ENCODE data around the gene PCID2. TPM values are rescaled to one million over a fixed set of nuclear protein-coding genes. Genes with fewer than 3 reads are reported as not detected.
A peak's percentile ranks its signal among the peaks of the same experiment; 100 is the strongest.

The PCID2 gene
- total and polyA plus RNA-seq, 2 of the 13 experiments (the other 11 are each of a cell fraction or from before 2014, with no cell fraction given) = 65.0 to 111 TPM

DNA sequence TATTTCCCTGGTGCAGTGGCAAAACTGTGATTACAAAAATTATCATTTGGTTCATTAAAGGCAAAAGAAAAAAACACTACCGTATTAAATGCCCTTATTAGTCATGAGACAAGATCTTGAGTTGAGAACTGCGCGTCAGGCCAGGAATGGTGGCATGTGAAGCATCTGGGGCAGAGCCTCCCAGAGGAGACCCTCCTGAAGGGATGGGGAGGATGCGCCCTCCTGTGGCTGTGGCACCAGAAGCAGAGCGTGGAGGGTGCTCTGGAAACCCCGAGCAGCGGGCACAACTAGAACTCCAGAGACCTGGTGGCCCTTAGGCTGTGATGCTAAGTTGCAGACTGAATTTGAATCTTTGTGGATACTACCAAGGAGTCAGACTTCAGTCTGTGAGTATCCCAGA, 12.4 kb upstream of the PCID2 start:
- no peaks in the 10 kb centered on the region for H3K9me3 ChIP-seq (ENCODE audit: low read length)
- H3K27ac ChIP-seq (ENCODE audit: extremely low read length, insufficient read depth, low read length) = peak overlapping the region; percentile 57
- peaks cover 84% of the 10 kb centered on the region for H3K79me2 ChIP-seq (ENCODE audit: insufficient read depth, low read length)
- H3K4me1 ChIP-seq (ENCODE audit: insufficient read depth, low read length) = peaks cover 51% of the 10 kb centered on the region
- FAIRE-seq (no peak), DNase-seq (ENCODE audit: low spot score) (no peak), ATAC-seq (peak; percentile 59)
- in situ Hi-C loops (cut with HindIII; ENCODE audit: extremely low pct_ligation_motif_present, low pct_unique_long_range_greater_than_20kb) (no loop called here), intact Hi-C loops (cut with micrococcal nuclease; ENCODE audit: unreplicated experiment) (loop anchor here (2.0 kb wide), 1 partner anchor 186 kb away; no protein-coding TSS in a partner anchor)
- no peaks in the 10 kb centered on the region for H3K27me3 ChIP-seq (ENCODE audit: control insufficient read depth in 1 of 2, insufficient read depth in 2 of 2, low read length in 2 of 2)
- CTCF ChIA-PET (ENCODE audit: low intra/inter-chr PET ratio, low total read pairs) = interaction anchor here (1.1 kb wide), 1 partner anchor 186 kb away, joined by 5 read pairs; no protein-coding TSS in a partner anchor
- no peak overlapping the region for H3K4me3 ChIP-seq (replicated peaks in 1 of 3; ENCODE audit: insufficient read depth in 1 of 3, low read depth in 2 of 3, low read length in 3 of 3)
- POLR2A ChIA-PET = no interaction called here
- H3K36me3 ChIP-seq (replicated peaks in 1 of 2; ENCODE audit: control insufficient read depth in 1 of 2, insufficient read depth in 2 of 2, low read length in 2 of 2) = peaks cover 29 to 65% of the 10 kb centered on the region in 2 experiments
- no peak overlapping the region for H3K4me2 ChIP-seq (ENCODE audit: low read depth, low read length)
- no peak overlapping the region for H3K9ac ChIP-seq (ENCODE audit: insufficient read depth, low read depth, low read length)
- peaks cover 39% of the 10 kb centered on the region for H4K20me1 ChIP-seq (ENCODE audit: insufficient read depth, low read length)
- no peak overlapping the region for H2AFZ ChIP-seq (ENCODE audit: low read length)
- WGBS (ENCODE audit: low lambda C conversion rate) = 98% methylated on average over 7 of the region's 7 CpGs
- BruUV-seq (replicated peaks) = no TSS peak
- no peak for TF ChIP-seq MAFF (IDR thresholded peaks at IDR 0.05; ENCODE audit: low read depth, low read length)
- TF ChIP-seq, protein P1, sequence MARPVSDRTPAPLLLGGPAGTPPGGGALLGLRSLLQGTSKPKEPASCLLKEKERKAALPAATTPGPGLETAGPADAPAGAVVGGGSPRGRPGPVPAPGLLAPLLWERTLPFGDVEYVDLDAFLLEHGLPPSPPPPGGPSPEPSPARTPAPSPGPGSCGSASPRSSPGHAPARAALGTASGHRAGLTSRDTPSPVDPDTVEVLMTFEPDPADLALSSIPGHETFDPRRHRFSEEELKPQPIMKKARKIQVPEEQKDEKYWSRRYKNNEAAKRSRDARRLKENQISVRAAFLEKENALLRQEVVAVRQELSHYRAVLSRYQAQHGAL (CRISPR knock-in tag; IDR thresholded peaks at IDR 0.05; ENCODE audit: not compliant biosample characterization) = no peak
- no peak for TF ChIP-seq ZNF33B (CRISPR knock-in tag; IDR thresholded peaks at IDR 0.05)
- TF ChIP-seq, protein P2, sequence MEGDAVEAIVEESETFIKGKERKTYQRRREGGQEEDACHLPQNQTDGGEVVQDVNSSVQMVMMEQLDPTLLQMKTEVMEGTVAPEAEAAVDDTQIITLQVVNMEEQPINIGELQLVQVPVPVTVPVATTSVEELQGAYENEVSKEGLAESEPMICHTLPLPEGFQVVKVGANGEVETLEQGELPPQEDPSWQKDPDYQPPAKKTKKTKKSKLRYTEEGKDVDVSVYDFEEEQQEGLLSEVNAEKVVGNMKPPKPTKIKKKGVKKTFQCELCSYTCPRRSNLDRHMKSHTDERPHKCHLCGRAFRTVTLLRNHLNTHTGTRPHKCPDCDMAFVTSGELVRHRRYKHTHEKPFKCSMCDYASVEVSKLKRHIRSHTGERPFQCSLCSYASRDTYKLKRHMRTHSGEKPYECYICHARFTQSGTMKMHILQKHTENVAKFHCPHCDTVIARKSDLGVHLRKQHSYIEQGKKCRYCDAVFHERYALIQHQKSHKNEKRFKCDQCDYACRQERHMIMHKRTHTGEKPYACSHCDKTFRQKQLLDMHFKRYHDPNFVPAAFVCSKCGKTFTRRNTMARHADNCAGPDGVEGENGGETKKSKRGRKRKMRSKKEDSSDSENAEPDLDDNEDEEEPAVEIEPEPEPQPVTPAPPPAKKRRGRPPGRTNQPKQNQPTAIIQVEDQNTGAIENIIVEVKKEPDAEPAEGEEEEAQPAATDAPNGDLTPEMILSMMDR (CRISPR knock-in tag; IDR thresholded peaks at IDR 0.05) = peak; percentile 65
- no peak for TF ChIP-seq ZC3H13 (CRISPR knock-in tag; IDR thresholded peaks at IDR 0.05)
- 0 out of 2 replicates have a peak, but pooled peaks have one; percentile 2 for TF ChIP-seq SMC3 (IDR thresholded peaks at IDR 0.05; ENCODE audit: low read length)
- TF ChIP-seq, protein P3, sequence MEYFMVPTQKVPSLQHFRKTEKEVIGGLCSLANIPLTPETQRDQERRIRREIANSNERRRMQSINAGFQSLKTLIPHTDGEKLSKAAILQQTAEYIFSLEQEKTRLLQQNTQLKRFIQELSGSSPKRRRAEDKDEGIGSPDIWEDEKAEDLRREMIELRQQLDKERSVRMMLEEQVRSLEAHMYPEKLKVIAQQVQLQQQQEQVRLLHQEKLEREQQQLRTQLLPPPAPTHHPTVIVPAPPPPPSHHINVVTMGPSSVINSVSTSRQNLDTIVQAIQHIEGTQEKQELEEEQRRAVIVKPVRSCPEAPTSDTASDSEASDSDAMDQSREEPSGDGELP (IDR thresholded peaks at IDR 0.05; ENCODE audit: borderline replicate concordance, low read depth) = no peak
- no peak for TF ChIP-seq ZNF850 (CRISPR knock-in tag; conservative IDR thresholded peaks at IDR 0.05)
- TF ChIP-seq ZNF17 (CRISPR knock-in tag; IDR thresholded peaks at IDR 0.05) = no peak
- TF ChIP-seq SIN3A (IDR thresholded peaks at IDR 0.05; ENCODE audit: borderline replicate concordance, low read depth, low read length) = no peak
- no peak for TF ChIP-seq ZNF572 (CRISPR knock-in tag; IDR thresholded peaks at IDR 0.05)
- TF ChIP-seq MTA1 (CRISPR knock-in tag; IDR thresholded peaks at IDR 0.05; ENCODE audit: borderline replicate concordance) = no peak
- TF ChIP-seq, protein P4, sequence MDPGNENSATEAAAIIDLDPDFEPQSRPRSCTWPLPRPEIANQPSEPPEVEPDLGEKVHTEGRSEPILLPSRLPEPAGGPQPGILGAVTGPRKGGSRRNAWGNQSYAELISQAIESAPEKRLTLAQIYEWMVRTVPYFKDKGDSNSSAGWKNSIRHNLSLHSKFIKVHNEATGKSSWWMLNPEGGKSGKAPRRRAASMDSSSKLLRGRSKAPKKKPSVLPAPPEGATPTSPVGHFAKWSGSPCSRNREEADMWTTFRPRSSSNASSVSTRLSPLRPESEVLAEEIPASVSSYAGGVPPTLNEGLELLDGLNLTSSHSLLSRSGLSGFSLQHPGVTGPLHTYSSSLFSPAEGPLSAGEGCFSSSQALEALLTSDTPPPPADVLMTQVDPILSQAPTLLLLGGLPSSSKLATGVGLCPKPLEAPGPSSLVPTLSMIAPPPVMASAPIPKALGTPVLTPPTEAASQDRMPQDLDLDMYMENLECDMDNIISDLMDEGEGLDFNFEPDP (CRISPR knock-in tag; conservative IDR thresholded peaks at IDR 0.05) = no peak
- TF ChIP-seq, protein P5, sequence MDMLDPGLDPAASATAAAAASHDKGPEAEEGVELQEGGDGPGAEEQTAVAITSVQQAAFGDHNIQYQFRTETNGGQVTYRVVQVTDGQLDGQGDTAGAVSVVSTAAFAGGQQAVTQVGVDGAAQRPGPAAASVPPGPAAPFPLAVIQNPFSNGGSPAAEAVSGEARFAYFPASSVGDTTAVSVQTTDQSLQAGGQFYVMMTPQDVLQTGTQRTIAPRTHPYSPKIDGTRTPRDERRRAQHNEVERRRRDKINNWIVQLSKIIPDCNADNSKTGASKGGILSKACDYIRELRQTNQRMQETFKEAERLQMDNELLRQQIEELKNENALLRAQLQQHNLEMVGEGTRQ (IDR thresholded peaks at IDR 0.05; ENCODE audit: low read depth, low read length) = no peak
- TF ChIP-seq, protein P5 (CRISPR knock-in tag; IDR thresholded peaks at IDR 0.05; ENCODE audit: borderline replicate concordance) = no peak
- TF ChIP-seq CAMTA2 (CRISPR knock-in tag; IDR thresholded peaks at IDR 0.05; ENCODE audit: borderline replicate concordance) = no peak
- no peak for TF ChIP-seq MTA3 (CRISPR knock-in tag; IDR thresholded peaks at IDR 0.05)
- TF ChIP-seq ZNF260 (CRISPR knock-in tag; IDR thresholded peaks at IDR 0.05; ENCODE audit: borderline replicate concordance, low read depth) = no peak
- TF ChIP-seq ZSCAN22 (CRISPR knock-in tag; IDR thresholded peaks at IDR 0.05) = no peak

Data from HepG2 (cell line).